C4-2B (cell line): Measurements from ENCODE around the gene GPR107.

Experiments
- ZFX ChIP-seq: fragments of 450-650 bp; IDR thresholded peaks from 2 replicates; pipeline ENCODE4 v1.6.1; 2017
- TF ChIP-seq, protein P1 (sequence below): fragments of 450-650 bp; conservative IDR thresholded peaks from 2 replicates; pipeline ENCODE4 v1.5.1; 2017; ENCODE audit warnings: mild to moderate bottlenecking

DNA sequence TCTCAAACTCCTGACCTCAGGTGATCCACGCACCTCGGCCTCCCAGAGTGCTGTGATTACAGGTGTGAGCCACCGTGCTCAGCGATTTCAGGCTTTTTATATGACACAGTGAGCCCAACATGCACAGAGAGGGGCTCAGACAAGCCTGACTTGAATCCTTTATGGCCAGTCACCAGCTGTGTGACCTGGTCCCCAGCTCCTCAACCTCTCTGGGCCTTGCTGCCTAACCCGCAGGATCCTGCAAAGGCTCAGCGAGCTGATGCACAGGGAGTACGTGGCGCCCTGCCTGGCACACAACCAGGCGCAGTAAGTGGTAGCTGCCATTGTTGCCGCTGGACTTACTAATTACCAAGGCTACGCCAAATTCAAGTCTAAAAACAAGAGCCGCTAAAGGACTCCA is 101.9 kb downstream of the GPR107 start:
- TF ChIP-seq, protein P1, sequence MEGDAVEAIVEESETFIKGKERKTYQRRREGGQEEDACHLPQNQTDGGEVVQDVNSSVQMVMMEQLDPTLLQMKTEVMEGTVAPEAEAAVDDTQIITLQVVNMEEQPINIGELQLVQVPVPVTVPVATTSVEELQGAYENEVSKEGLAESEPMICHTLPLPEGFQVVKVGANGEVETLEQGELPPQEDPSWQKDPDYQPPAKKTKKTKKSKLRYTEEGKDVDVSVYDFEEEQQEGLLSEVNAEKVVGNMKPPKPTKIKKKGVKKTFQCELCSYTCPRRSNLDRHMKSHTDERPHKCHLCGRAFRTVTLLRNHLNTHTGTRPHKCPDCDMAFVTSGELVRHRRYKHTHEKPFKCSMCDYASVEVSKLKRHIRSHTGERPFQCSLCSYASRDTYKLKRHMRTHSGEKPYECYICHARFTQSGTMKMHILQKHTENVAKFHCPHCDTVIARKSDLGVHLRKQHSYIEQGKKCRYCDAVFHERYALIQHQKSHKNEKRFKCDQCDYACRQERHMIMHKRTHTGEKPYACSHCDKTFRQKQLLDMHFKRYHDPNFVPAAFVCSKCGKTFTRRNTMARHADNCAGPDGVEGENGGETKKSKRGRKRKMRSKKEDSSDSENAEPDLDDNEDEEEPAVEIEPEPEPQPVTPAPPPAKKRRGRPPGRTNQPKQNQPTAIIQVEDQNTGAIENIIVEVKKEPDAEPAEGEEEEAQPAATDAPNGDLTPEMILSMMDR, result no peak
- TF ChIP-seq ZFX, result no peak
